Activated CD4-positive, alpha-beta T cell treated with anti-CD3 and anti-CD28 coated beads, Interleukin-2, Interleukin-4, amounts not matched to agents 100 ng/mL and 50 ng/mL, durations not matched to agents 16 hours and 8 hours (primary cell): ENCODE results near the gene CORO2A.

Source experiments
- DNase-seq: peaks from one replicate; pipeline ENCODE4 v3.0.0-alpha.2; 2020; ENCODE audit warnings: low spot score

Gene CORO2A

GRCh38 chr9:98219794-98220370, 27.4 kb upstream of the CORO2A start:
- DNase-seq: no peak

GRCh38 chr9:98219364-98219716, 26.9 kb upstream of the CORO2A start:
- no peak for DNase-seq

- DNase-seq: no peak
Observed at GRCh38 chr9:98218562-98219363, 26.3 kb upstream of the CORO2A start.

- DNase-seq: no peak
Observed at GRCh38 chr9:98217255-98217654, 24.8 kb upstream of the CORO2A start.

- DNase-seq: no peak
Observed at GRCh38 chr9:98216391-98216790, 24.0 kb upstream of the CORO2A start.

- no peak for DNase-seq
Observed at GRCh38 chr9:98215821-98216220, 23.4 kb upstream of the CORO2A start.

GRCh38 chr9:98215271-98215670, 22.8 kb upstream of the CORO2A start:
- DNase-seq: no peak

- DNase-seq: no peak
Observed at GRCh38 chr9:98214811-98215210, 22.4 kb upstream of the CORO2A start.

GRCh38 chr9:98211260-98211659, 18.8 kb upstream of the CORO2A start:
- no peak for DNase-seq

- no peak for DNase-seq
Observed at GRCh38 chr9:98210435-98210834, 18.0 kb upstream of the CORO2A start.

- DNase-seq: no peak
Observed at GRCh38 chr9:98209530-98209929, 17.1 kb upstream of the CORO2A start.

GRCh38 chr9:98208635-98209034, 16.2 kb upstream of the CORO2A start:
- DNase-seq: no peak

GRCh38 chr9:98207606-98208005, 15.2 kb upstream of the CORO2A start:
- DNase-seq: no peak

- DNase-seq: no peak
Observed at GRCh38 chr9:98206754-98207153, 14.3 kb upstream of the CORO2A start.

- no peak for DNase-seq
Observed at GRCh38 chr9:98204692-98205091, 12.3 kb upstream of the CORO2A start.

- DNase-seq: no peak
Observed at GRCh38 chr9:98203153-98203552, 10.7 kb upstream of the CORO2A start.

GRCh38 chr9:98202252-98202651, 9.8 kb upstream of the CORO2A start:
- DNase-seq: no peak

GRCh38 chr9:98201749-98202148, 9.3 kb upstream of the CORO2A start:
- no peak for DNase-seq

- no peak for DNase-seq
Observed at GRCh38 chr9:98201102-98201501, 8.7 kb upstream of the CORO2A start.

GRCh38 chr9:98199388-98200033, 7.1 kb upstream of the CORO2A start:
- no peak for DNase-seq

- no peak for DNase-seq
Observed at GRCh38 chr9:98195671-98196070, 3.2 kb upstream of the CORO2A start.

GRCh38 chr9:98193336-98193944, 1.0 kb upstream of the CORO2A start:
- DNase-seq: no peak
